Thyroid gland (tissue), 4 donors: ENCODE data around the gene IRS2. TPM values are rescaled to one million over a fixed set of nuclear protein-coding genes. Genes with fewer than 3 reads are reported as not detected.
"Not testable (repeated sequence)": the region's sequence is repeated elsewhere in the genome, so short reads cannot be mapped to it uniquely, and the experiment has no call there.

ENCODE experiments used
- DNase-seq, 2 donors: peaks; one replicate each; pipeline ENCODE4 v3.0.0-alpha.2; 2019
- H3K27ac ChIP-seq, 3 donors: fragments of 200-600 bp; sonication (generic); 1 replicate in 2 of 3; 2 replicates in 1 of 3; pipeline ENCODE4 v1.5.1; 2016 to 2019; ENCODE audit warnings: mild to moderate bottlenecking in 1 of 3, moderate library complexity in 1 of 3
- H3K27me3 ChIP-seq: fragments of 200-600 bp; sonication (generic); one replicate; pipeline ENCODE4 v1.5.1; 2019
- H3K36me3 ChIP-seq, 2 donors: fragments of 200-600 bp; sonication (generic); one replicate each; pipeline ENCODE4 v1.5.1; 2016 to 2019
- H3K4me1 ChIP-seq, 2 donors: fragments of 200-600 bp; sonication (generic); one replicate each; pipeline ENCODE4 v1.5.1; 2017 to 2019
- H3K4me3 ChIP-seq, 3 donors: fragments of 200-600 bp; sonication (generic); replicated peaks in 1 of 3; 1 replicate in 2 of 3; 2 replicates in 1 of 3; pipeline ENCODE4 v1.5.1; 2016; ENCODE audit warnings: mild to moderate bottlenecking in 1 of 3
- H3K9me3 ChIP-seq: fragments of 200-600 bp; sonication (generic); one replicate; pipeline ENCODE4 v1.5.1; 2017
- CTCF ChIP-seq, 6 experiments: fragments of 200-600 bp in 3 of 6; fragments of 450-650 bp in 3 of 6; sonication (generic) in 3 of 6; IDR thresholded peaks; one replicate each; pipeline ENCODE4 v1.5.1; 2016 to 2019; ENCODE audit warnings: antibody characterized with exemption in 6 of 6, mild to moderate bottlenecking in 2 of 6, inconsistent platforms in 1 of 6, moderate library complexity in 1 of 6
- POLR2A ChIP-seq, 2 donors: fragments of 450-650 bp; IDR thresholded peaks; one replicate each; pipeline ENCODE4 v1.6.1; 2017; ENCODE audit warnings: antibody characterized with exemption in 2 of 2, mild to moderate bottlenecking in 2 of 2, moderate library complexity in 1 of 2
- WGBS, 2 donors: methylation state at CpG; one replicate each; pipeline ENCODE4 v1.1.5; 2017; 5-methylcytosine and 5-hydroxymethylcytosine counted together
- intact Hi-C: fragments of 100-400 bp; cut with DNase I; formaldehyde crosslinking; loops from one replicate; pipeline ENCODE4 v1.15.1; 2023
- total RNA-seq, 4 donors: library from RNA; depleted of rRNA; stranded (reverse); fragments of >200 nt; gene quantifications; one replicate each; pipeline ENCODE4 v1.2.3, GENCODE V29; 2016

Gene IRS2
- total RNA-seq, 4 donors from 2014 or later, result 12.9 to 29.1 (median 17.6) TPM

DNA sequence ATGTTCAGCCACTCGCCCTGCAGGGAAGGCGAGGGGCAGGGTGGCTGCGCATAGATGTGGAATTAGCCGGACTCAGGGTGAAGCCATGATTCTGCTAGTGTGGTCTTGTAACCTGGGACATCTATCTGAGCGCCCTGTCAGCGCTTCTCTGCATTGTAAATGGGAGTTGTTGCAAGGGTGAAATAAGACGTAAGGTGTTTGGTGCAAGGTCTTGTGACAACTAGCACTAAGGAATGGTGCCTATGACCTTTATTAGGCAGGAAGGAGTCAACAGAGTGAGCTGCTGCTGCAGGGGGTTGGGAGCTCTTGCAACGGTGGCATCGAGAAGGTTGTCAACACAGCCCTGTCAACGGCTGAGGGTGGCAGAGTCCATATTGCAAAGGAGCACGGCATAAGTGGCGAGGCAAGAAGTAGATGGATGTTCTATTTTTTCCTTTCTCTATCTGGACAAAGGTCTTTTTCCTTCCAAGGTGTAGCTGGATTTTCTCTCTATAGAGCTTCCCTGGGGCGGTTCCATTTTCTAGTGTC lies 49.3 kb downstream of the IRS2 start:
- WGBS, 2 donors, result 90 to 95% methylated on average over 13 of the region's 13 CpGs
- intact Hi-C loops, result no loop called here
- H3K27ac ChIP-seq, result no peak overlapping the region

DNA sequence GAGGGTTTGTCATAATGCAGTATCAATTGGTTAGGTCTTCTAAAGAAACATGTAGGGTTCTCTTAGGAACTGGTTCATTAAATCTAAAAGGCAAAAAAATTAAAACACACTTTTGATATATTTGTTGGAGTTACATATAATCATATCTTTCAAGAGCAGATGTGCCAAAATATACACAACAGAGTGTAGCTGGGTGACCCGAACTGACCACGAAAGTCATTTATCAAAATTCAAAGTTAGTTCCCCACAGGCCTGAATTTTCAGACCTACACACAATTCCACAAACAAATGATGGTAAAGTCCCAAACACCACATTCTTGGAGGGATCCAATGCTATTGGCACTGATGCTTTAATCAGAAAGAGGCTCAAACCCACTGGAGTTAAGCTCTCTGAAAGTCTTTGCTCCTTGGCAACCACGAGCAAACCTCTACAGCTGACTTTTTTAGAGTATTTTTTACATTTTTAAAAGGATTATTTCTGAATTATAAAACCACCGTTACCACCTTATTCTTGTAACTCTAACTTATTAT lies 50.9 kb downstream of the IRS2 start:
- no peaks in the 10 kb centered on the region for H3K27me3 ChIP-seq
- H3K36me3 ChIP-seq, result no peaks in the 10 kb centered on the region
- no peak for TF ChIP-seq CTCF (IDR thresholded peaks at IDR 0.05)
- TF ChIP-seq POLR2A (IDR thresholded peaks at IDR 0.05), result no peak
- H3K4me1 ChIP-seq, result no peaks in the 10 kb centered on the region
- WGBS, 2 donors, result 77 to 88% methylated on average over 4 of the region's 4 CpGs
- no peaks in the 10 kb centered on the region for H3K9me3 ChIP-seq
- no peak overlapping the region for H3K27ac ChIP-seq
- no peak overlapping the region for H3K4me3 ChIP-seq
- intact Hi-C loops, result no loop called here
- DNase-seq, result no peak

More for the DNA sequence above, 49.3 kb downstream of the IRS2 start:
- DNase-seq, result no peak
- Histone ChIP-seq H3K27me3 (no peaks in the 10 kb centered on the region), H3K4me3 (no peak overlapping the region), H3K4me1 (no peaks in the 10 kb centered on the region), H3K36me3 (no peaks in the 10 kb centered on the region), H3K9me3 (no peaks in the 10 kb centered on the region)
- TF ChIP-seq POLR2A (IDR thresholded peaks at IDR 0.05) (no peak), CTCF (IDR thresholded peaks at IDR 0.05) (no peak)

DNA sequence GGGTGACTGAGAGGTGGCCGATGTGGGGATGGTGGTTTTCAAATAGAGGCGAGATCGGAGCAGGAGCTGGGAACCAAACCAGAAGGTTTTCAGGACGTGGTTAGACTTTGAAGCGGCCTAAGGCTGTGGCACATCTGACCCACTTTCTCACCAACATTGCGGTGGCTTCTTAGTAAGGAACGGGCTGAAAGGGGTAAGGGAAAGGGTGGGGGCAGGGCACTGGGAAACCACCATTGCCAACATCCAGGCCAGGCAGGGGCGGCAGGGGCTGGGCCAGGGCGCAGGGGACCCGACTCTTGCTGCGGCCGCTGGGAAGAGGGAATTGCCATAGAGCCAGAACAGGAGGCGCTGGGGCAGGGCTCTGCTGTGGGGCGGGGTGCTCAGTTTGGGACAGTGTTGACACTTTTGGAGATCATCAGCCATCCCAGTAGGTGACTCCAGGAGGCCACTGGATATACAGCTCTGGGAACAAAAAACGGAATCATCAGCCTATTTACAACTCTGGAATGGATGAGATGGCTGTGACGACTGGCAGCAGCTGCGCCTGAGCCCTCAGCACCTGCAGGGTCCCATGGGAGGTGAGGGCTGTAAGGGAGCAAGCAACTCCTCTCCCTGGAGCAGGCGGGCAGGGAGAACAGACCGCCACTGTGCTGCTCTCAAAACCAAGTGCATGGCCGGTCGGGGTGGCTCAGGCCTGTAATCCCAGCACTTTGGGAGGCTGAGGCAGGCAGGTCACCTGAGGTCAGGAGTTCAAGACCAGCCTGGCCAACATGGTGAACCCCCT lies 52.2 kb downstream of the IRS2 start:
- H3K27me3 ChIP-seq, result no peaks in the 10 kb centered on the region
- WGBS, 2 donors, result 96 to 98% methylated on average over 17 to 21 of the region's 21 CpGs

GRCh38 chr13:109733550-109733949 lies 52.8 kb downstream of the IRS2 start:
- Histone ChIP-seq H3K36me3 (no peaks in the 10 kb centered on the region), H3K27me3 (no peaks in the 10 kb centered on the region), H3K4me3 (no peak overlapping the region), H3K27ac (no peak overlapping the region), H3K4me1 (no peaks in the 10 kb centered on the region), H3K9me3 (no peaks in the 10 kb centered on the region)
- TF ChIP-seq CTCF (IDR thresholded peaks at IDR 0.05) (no peak), POLR2A (IDR thresholded peaks at IDR 0.05) (no peak)
- 91 to 92% methylated on average over 29 of the region's 29 CpGs for WGBS, 2 donors
- intact Hi-C loops, result no loop called here
- no peak for DNase-seq

More for the DNA sequence above, 52.2 kb downstream of the IRS2 start:
- Histone ChIP-seq H3K27ac (no peak overlapping the region), H3K9me3 (no peaks in the 10 kb centered on the region), H3K36me3 (no peaks in the 10 kb centered on the region), H3K4me3 (no peak overlapping the region), H3K4me1 (no peaks in the 10 kb centered on the region)
- no peak for DNase-seq
- TF ChIP-seq POLR2A (IDR thresholded peaks at IDR 0.05), result no peak
- TF ChIP-seq CTCF (IDR thresholded peaks at IDR 0.05), result no peak
- intact Hi-C loops, result no loop called here

- H3K27me3 ChIP-seq, H3K9me3 ChIP-seq, H3K4me1 ChIP-seq, H3K36me3 ChIP-seq, intact Hi-C loops, H3K4me3 ChIP-seq, H3K27ac ChIP-seq, DNase-seq: not testable (repeated sequence)
- WGBS, 2 donors, result 96 to 100% methylated on average over 12 to 46 of the region's 50 CpGs
Observed at GRCh38 chr13:109732470-109733170, 53.8 kb downstream of the IRS2 start.
